GM12878 (cell line): Measurements from ENCODE around the gene CLDN15. TPM values are rescaled to one million over a fixed set of nuclear protein-coding genes. Genes with fewer than 3 reads are reported as not detected.
A peak's percentile ranks its signal among the peaks of the same experiment; 100 is the strongest.

ENCODE experiments used
- ATAC-seq: fragments of 200-7000 bp; cut with Tn5 transposase; 3 replicates; pipeline ENCODE4 v1.9.1; 2020; ENCODE audit warnings: mild to moderate bottlenecking, moderate library complexity
- BruUV-seq: library from RNA; stranded (reverse); fragments of 400-500 nt; replicated peaks from 2 replicates; lab custom pipeline; 2021; lab: Mats Ljungman, UMichigan
- CTCF ChIA-PET: fragments of 300-600 bp; sonication (Branson Sonifier 250); formaldehyde crosslinking; extraction: SDS; loops from one replicate; lab custom pipeline; 2021; ENCODE audit warnings: inconsistent platforms; lab: Yijun Ruan, JAX
- POLR2A ChIA-PET: fragments of 350-600 bp; formaldehyde crosslinking; extraction: SDS; loops from one replicate; lab custom pipeline; 2021; ENCODE audit warnings: inconsistent platforms; lab: Charles Lee
- RAD21 ChIA-PET: fragments of 300-600 bp; sonication (Branson Sonifier 250); formaldehyde crosslinking; loops from one replicate; lab custom pipeline; 2023; ENCODE audit warnings: antibody characterized with exemption; ENCODE audit not compliant: unreplicated experiment; lab: Charles Lee
- SMC1A ChIA-PET: fragments of 300-600 bp; sonication (Branson Sonifier 250); formaldehyde crosslinking; loops from one replicate; lab custom pipeline; 2023; ENCODE audit not compliant: unreplicated experiment, uncharacterized antibody; lab: Charles Lee
- DNase-seq: peaks from one replicate; pipeline ENCODE4 v3.0.0-alpha.2; 2011; ENCODE audit warnings: low read depth, low spot score
- FAIRE-seq: peaks from 3 replicates; lab custom pipeline; 2011; peaks lifted over from hg19 to GRCh38; lab: Jason Lieb, UNC
- H2AFZ ChIP-seq: 2 replicates; pipeline ENCODE4 v1.6.0; 2011; ENCODE audit warnings: low read depth, low read length, control low read depth; ENCODE audit not compliant: control insufficient read depth
- H3K27ac ChIP-seq: 2 replicates; pipeline ENCODE4 v1.5.1; 2011; ENCODE audit warnings: control low read depth; ENCODE audit not compliant: control insufficient read depth, insufficient read depth
- H3K27me3 ChIP-seq, 2 experiments: replicated peaks in 1 of 2; 2 replicates each; pipeline versions ENCODE4 v1.6.0 to v1.6.1; 2011; ENCODE audit warnings: low read length in 1 of 2; ENCODE audit not compliant: control insufficient read depth in 2 of 2, insufficient read depth in 2 of 2
- H3K36me3 ChIP-seq, 2 experiments: 2 replicates each; pipeline ENCODE4 v1.5.1; 2011; ENCODE audit warnings: low read length in 1 of 2; ENCODE audit not compliant: control insufficient read depth in 2 of 2, insufficient read depth in 2 of 2
- H3K4me1 ChIP-seq: 2 replicates; pipeline ENCODE4 v1.6.1; 2011; ENCODE audit warnings: mild to moderate bottlenecking, low read length, moderate library complexity, mixed read lengths; ENCODE audit not compliant: control insufficient read depth, insufficient read depth
- H3K4me2 ChIP-seq: 2 replicates; pipeline ENCODE4 v1.6.0; 2011; ENCODE audit warnings: control low read depth; ENCODE audit not compliant: control insufficient read depth, insufficient read depth
- H3K4me3 ChIP-seq: fragments of 200-600 bp; sonication (generic); 2 replicates; pipeline ENCODE4 v1.5.1; 2016
- H3K79me2 ChIP-seq: 2 replicates; pipeline ENCODE4 v1.6.0; 2011; ENCODE audit warnings: low read length; ENCODE audit not compliant: control insufficient read depth, insufficient read depth
- H3K9ac ChIP-seq: 2 replicates; pipeline ENCODE4 v1.8.0; 2011; ENCODE audit warnings: low read length, control low read depth, mixed read lengths; ENCODE audit not compliant: control insufficient read depth, insufficient read depth
- H3K9me3 ChIP-seq: replicated peaks from 3 replicates; pipeline ENCODE4 v1.5.1; 2011; ENCODE audit warnings: mild to moderate bottlenecking, low read length; ENCODE audit not compliant: control insufficient read depth, insufficient read depth
- H4K20me1 ChIP-seq: 2 replicates; pipeline ENCODE4 v1.6.0; 2011; ENCODE audit not compliant: control insufficient read depth, insufficient read depth
- BHLHE40 ChIP-seq, 2 experiments: fragments of 450-650 bp in 1 of 2; IDR thresholded peaks; 2 replicates each; pipeline ENCODE4 v1.6.1; 2011 to 2017; ENCODE audit warnings: low read depth in 2 of 2, borderline replicate concordance in 1 of 2, improper control_type of control experiment in 1 of 2, low read length in 1 of 2, mild to moderate bottlenecking in 1 of 2
- BRCA1 ChIP-seq: IDR thresholded peaks from 2 replicates; pipeline ENCODE4 v1.6.1; 2011; ENCODE audit warnings: low read depth, low read length, improper control_type of control experiment
- CHD1 ChIP-seq: IDR thresholded peaks from 2 replicates; pipeline ENCODE4 v1.6.1; 2012; ENCODE audit warnings: low read depth, low read length, improper control_type of control experiment
- E2F4 ChIP-seq: IDR thresholded peaks from 2 replicates; pipeline ENCODE4 v1.6.1; 2012; ENCODE audit warnings: low read depth, low read length, improper control_type of control experiment
- EED ChIP-seq: sonication (generic); IDR thresholded peaks from 2 replicates; pipeline ENCODE4 v1.6.1; 2016; ENCODE audit warnings: antibody characterized with exemption, low read depth
- ELK1 ChIP-seq: IDR thresholded peaks from 2 replicates; pipeline ENCODE4 v1.6.1; 2012; ENCODE audit warnings: low read depth, low read length, improper control_type of control experiment
- FOXK2 ChIP-seq: fragments of 450-650 bp; IDR thresholded peaks from 2 replicates; pipeline ENCODE4 v1.6.1; 2017; ENCODE audit warnings: mild to moderate bottlenecking, moderate library complexity
- HDAC6 ChIP-seq: fragments of 200-600 bp; sonication (generic); IDR thresholded peaks from one replicate; pipeline ENCODE4 v1.8.0; 2017; ENCODE audit warnings: antibody characterized with exemption; ENCODE audit not compliant: unreplicated experiment
- KLF5 ChIP-seq: fragments of 450-650 bp; IDR thresholded peaks from 2 replicates; pipeline ENCODE4 v1.6.1; 2014; ENCODE audit warnings: mild to moderate bottlenecking; ENCODE audit not compliant: partially characterized antibody
- MTA3 ChIP-seq: IDR thresholded peaks from 2 replicates; pipeline ENCODE4 v1.6.1; 2012; ENCODE audit warnings: low read length, inconsistent platforms, borderline replicate concordance
- MXI1 ChIP-seq: fragments of 150-350 bp; IDR thresholded peaks from 2 replicates; pipeline ENCODE4 v1.6.1; 2011; ENCODE audit warnings: low read depth, mild to moderate bottlenecking, inconsistent platforms, low read length, improper control_type of control experiment
- NRF1 ChIP-seq: conservative IDR thresholded peaks from 2 replicates; pipeline ENCODE4 v1.6.1; 2011; ENCODE audit warnings: mild to moderate bottlenecking, low read depth, low read length, improper control_type of control experiment
- POLR2AphosphoS2 ChIP-seq: IDR thresholded peaks from 2 replicates; pipeline ENCODE4 v1.6.1; 2011; ENCODE audit warnings: low read depth, mild to moderate bottlenecking, low read length, improper control_type of control experiment, moderate library complexity
- POLR2AphosphoS5 ChIP-seq: IDR thresholded peaks from 2 replicates; pipeline ENCODE4 v1.6.1; 2011; ENCODE audit warnings: mild to moderate bottlenecking, low read length, inconsistent platforms
- RAD51 ChIP-seq: fragments of 450-650 bp; IDR thresholded peaks from 2 replicates; pipeline ENCODE4 v1.6.1; 2016; ENCODE audit warnings: moderate library complexity, mild to moderate bottlenecking, inconsistent platforms
- SMAD5 ChIP-seq: IDR thresholded peaks from 2 replicates; pipeline ENCODE4 v1.6.1; 2016; ENCODE audit warnings: antibody characterized with exemption, low read depth
- SUPT20H ChIP-seq: IDR thresholded peaks from 2 replicates; pipeline ENCODE4 v1.6.1; 2011; ENCODE audit warnings: low read depth, mild to moderate bottlenecking, low read length, moderate library complexity, borderline replicate concordance; ENCODE audit not compliant: control insufficient read depth
- TBL1XR1 ChIP-seq: IDR thresholded peaks from 2 replicates; pipeline ENCODE4 v1.6.1; 2012; ENCODE audit warnings: low read depth, low read length, improper control_type of control experiment
- ZNF384 ChIP-seq: IDR thresholded peaks from 2 replicates; pipeline ENCODE4 v1.6.1; 2012; ENCODE audit warnings: low read depth, mild to moderate bottlenecking, low read length, improper control_type of control experiment, borderline replicate concordance
- ZNF622 ChIP-seq: fragments of 450-650 bp; IDR thresholded peaks from 2 replicates; pipeline ENCODE4 v1.6.1; 2017; ENCODE audit warnings: mild to moderate bottlenecking, inconsistent platforms
- WGBS: methylation state at CpG from one replicate; pipeline ENCODE4 v1.1.6; 2016; ENCODE audit warnings: low lambda C conversion rate; ENCODE audit not compliant: insufficient replicate concordance, insufficient coverage; ENCODE audit errors: missing lambda C conversion rate; 5-methylcytosine and 5-hydroxymethylcytosine counted together
- in situ Hi-C: fragments of 300-500 bp; cut with MboI; formaldehyde crosslinking; loops from 9 replicates; pipeline ENCODE4 v1.14.3; 2018; ENCODE audit warnings: mixed read lengths
- intact Hi-C: fragments of 100-400 bp; cut with micrococcal nuclease; formaldehyde crosslinking; loops from one replicate; pipeline ENCODE4 v1.14.2; 2022; ENCODE audit not compliant: unreplicated experiment
- polyA plus RNA-seq, 11 experiments: library from polyadenylated mRNA; depleted of rRNA in 4 of 11; unstranded in 6 of 11; stranded (reverse) in 5 of 11; fragments of >200 nt; fragmentation: Nextera tagmentation in 4 of 11; fragmentation: Illumina TruSeq in 1 of 11; extraction: Ambion mirVana in 4 of 11; extraction: Trizol in 1 of 11; gene quantifications; 1 replicate in 1 of 11; 2 replicates in 10 of 11; pipeline versions ENCODE4 v1.2.1 to v1.2.3, GENCODE V29; 2011 to 2016; ENCODE audit warnings: inconsistent platforms in 2 of 11, missing spikeins in 2 of 11, low read depth in 1 of 11
- total RNA-seq, 4 experiments: library from RNA; depleted of rRNA in 3 of 4; stranded (reverse); fragments of >200 nt in 3 of 4; fragmentation: Illumina TruSeq in 1 of 4; extraction: Trizol in 1 of 4; gene quantifications; 2 replicates each; pipeline versions ENCODE4 v1.2.1 to v1.2.3, GENCODE V29; 2013 to 2021

The CLDN15 gene
- total and polyA plus RNA-seq, 10 of the 15 experiments (the other 5 are each of a cell fraction or from before 2014, with no cell fraction given): 0.47 to 15.0 (median 6.6) TPM

- TF ChIP-seq ZNF384 (no peak), EED (no peak), TBL1XR1 (no peak), NRF1 (peak; percentile 61)
Observed at GRCh38 chr7:101245147-101245668, 7.6 kb upstream of the CLDN15 start (continued).

GRCh38 chr7:101244375-101245146, 7.0 kb upstream of the CLDN15 start, which contains the start of gene FIS1:
FIS1 (minus strand) TSS chr7:101245081; CDS start chr7:101245004, 77 bp downstream.
- Histone ChIP-seq H3K27ac (peak within 1 kb of the TSS; percentile 89), H3K4me1 (peaks cover 6% of the 10 kb centered on the region), H3K36me3 (peaks cover 5 to 10% of the 10 kb centered on the region in 2 experiments; a peak in 3 of 4 replicates), H3K9ac (peak within 1 kb of the TSS; percentile 88), H3K4me2 (peak within 1 kb of the TSS; percentile 97), H4K20me1 (no peaks in the 10 kb centered on the region), H3K79me2 (peaks cover 32% of the 10 kb centered on the region), H2AFZ (peak within 1 kb of the TSS; percentile 92), H3K27me3 (no peaks in the 10 kb centered on the region), H3K9me3 (no peaks in the 10 kb centered on the region), H3K4me3 (peak within 1 kb of the TSS; percentile 84)
- no TSS peak for BruUV-seq
- DNase-seq (peak; percentile 68), FAIRE-seq (peak; percentile 99), ATAC-seq (peak; percentile 98)
- ChIA-PET POLR2A (interaction anchor here (0.5 to 1.5 kb wide), 9 partner anchors 7 to 355 kb away, joined by 3 to 10 read pairs (median 4); partner anchors contain the start of genes PLOD3, UFSP1 and ZNHIT1), CTCF (interaction anchor here (0.6 to 5.3 kb wide), 29 partner anchors 8 to 1223 kb away, joined by 3 to 74 read pairs (median 4); partner anchors contain the start of genes PLOD3, TRIM56, UFSP1 and ZNHIT1), SMC1A (interaction anchor here (0.9 to 2.9 kb wide), 9 partner anchors 10 to 101 kb away, joined by 3 to 20 read pairs (median 5); partner anchors contain the start of genes PLOD3 and ZNHIT1), RAD21 (interaction anchor here (1.0 to 5.0 kb wide), 8 partner anchors 8 to 110 kb away, joined by 3 to 37 read pairs (median 8); partner anchors contain the start of genes PLOD3 and ZNHIT1)
- in situ Hi-C loops (no loop called here), intact Hi-C loops (loop anchor here (1.0 kb wide), 1 partner anchor 26 kb away; the partner anchor contains the start of gene ZNHIT1)
- WGBS: 1% methylated on average over 44 of the region's 45 CpGs
- peak; percentile 43 to 60; a peak in 2 of 4 replicates for TF ChIP-seq BHLHE40 (IDR thresholded peaks at IDR 0.05; ENCODE audit: borderline replicate concordance in 1 of 2, low read depth in 2 of 2, low read length in 1 of 2)
- no peak for TF ChIP-seq CHD1
- no peak for TF ChIP-seq E2F4
- TF ChIP-seq SUPT20H: no peak
- no peak for TF ChIP-seq HDAC6
- TF ChIP-seq ZNF622: no peak
- peak; percentile 70; the same call in 1 of the 2 replicates for TF ChIP-seq ELK1
- peak; percentile 83 for TF ChIP-seq MXI1
- TF ChIP-seq POLR2AphosphoS2: peak; percentile 77; the same call in 1 of the 2 replicates
- TF ChIP-seq MTA3: no peak; the same call in 1 of the 2 replicates
- TF ChIP-seq BRCA1: no peak
- peak; percentile 51; the same call in 1 of the 2 replicates for TF ChIP-seq RAD51
- TF ChIP-seq SMAD5: peak; percentile 53; the same call in 1 of the 2 replicates
- TF ChIP-seq POLR2AphosphoS5: peak; percentile 83
- TF ChIP-seq KLF5: peak; percentile 23
- TF ChIP-seq FOXK2: peak; percentile 89
